Tibial nerve (tissue), 4 donors: ENCODE data around the gene GUF1. TPM values are rescaled to one million over a fixed set of nuclear protein-coding genes. Genes with fewer than 3 reads are reported as not detected.

Experiments
- DNase-seq, 2 donors: peaks; one replicate each; pipeline ENCODE4 v3.0.0-alpha.2; 2019; ENCODE audit warnings: low spot score in 2 of 2
- H3K27ac ChIP-seq, 4 donors: fragments of 200-600 bp; sonication (generic) in 3 of 4; one replicate each; pipeline ENCODE4 v1.5.1; 2017 to 2019; ENCODE audit warnings: mild to moderate bottlenecking in 1 of 4
- H3K27me3 ChIP-seq, 2 donors: fragments of 200-600 bp; sonication (generic) in 1 of 2; one replicate each; pipeline versions ENCODE4 v1.5.1 to v1.6.0; 2017 to 2019
- H3K36me3 ChIP-seq, 3 donors: fragments of 200-600 bp; sonication (generic); one replicate each; pipeline ENCODE4 v1.5.1; 2018 to 2019
- H3K4me1 ChIP-seq, 4 donors: fragments of 200-600 bp; sonication (generic) in 3 of 4; one replicate each; pipeline ENCODE4 v1.5.1; 2017 to 2019
- H3K4me3 ChIP-seq, 4 donors: fragments of 200-600 bp; sonication (generic) in 3 of 4; one replicate each; pipeline ENCODE4 v1.5.1; 2017 to 2019; ENCODE audit warnings: mild to moderate bottlenecking in 1 of 4, moderate library complexity in 1 of 4
- H3K9me3 ChIP-seq, 4 donors: fragments of 200-600 bp; sonication (generic) in 3 of 4; one replicate each; pipeline ENCODE4 v1.5.1; 2017 to 2019
- EP300 ChIP-seq, 2 donors: sonication (generic); formaldehyde crosslinking; IDR thresholded peaks; one replicate each; pipeline ENCODE4 v1.6.1; 2017; ENCODE audit warnings: antibody characterized with exemption in 2 of 2, mild to moderate bottlenecking in 1 of 2
- POLR2A ChIP-seq, 2 donors: fragments of 450-650 bp; IDR thresholded peaks; one replicate each; pipeline ENCODE4 v1.6.1; 2017; ENCODE audit warnings: antibody characterized with exemption in 2 of 2, mild to moderate bottlenecking in 2 of 2, moderate library complexity in 2 of 2
- WGBS, 2 donors: methylation state at CpG; one replicate each; pipeline ENCODE4 v1.1.5; 2018; 5-methylcytosine and 5-hydroxymethylcytosine counted together
- total RNA-seq, 4 donors: library from RNA; depleted of rRNA; stranded (reverse); fragments of >200 nt; gene quantifications; one replicate each; pipeline ENCODE4 v1.1.0, GENCODE V29; 2016
- TF ChIP-seq, protein P1 (sequence below), 5 experiments: fragments of 200-600 bp in 3 of 5; fragments of 450-650 bp in 2 of 5; sonication (generic) in 3 of 5; IDR thresholded peaks; one replicate each; pipeline ENCODE4 v1.5.1; 2016 to 2019; ENCODE audit warnings: antibody characterized with exemption in 5 of 5, mild to moderate bottlenecking in 3 of 5, moderate library complexity in 2 of 5

Gene GUF1
- total RNA-seq, 4 donors from 2014 or later = 15.3 to 21.9 (median 18.7) TPM

DNA sequence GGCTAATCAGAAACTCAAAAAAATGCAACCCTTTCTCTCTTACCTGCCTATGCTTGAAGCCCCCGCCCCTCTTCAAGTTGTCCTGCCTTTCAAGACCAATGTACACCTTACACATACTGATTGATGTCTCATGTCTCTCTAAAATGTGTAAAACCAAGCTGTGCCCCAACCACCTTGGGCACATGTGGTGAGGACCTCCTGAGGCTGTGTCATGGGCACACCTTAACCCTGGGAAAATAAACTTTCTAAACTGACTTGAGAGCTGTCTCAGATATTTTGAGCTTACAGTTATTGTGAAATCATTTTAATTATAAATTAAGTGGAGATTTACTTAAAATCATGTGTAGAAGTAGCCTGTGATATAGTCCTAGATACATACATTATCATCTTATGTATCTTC lies 22.2 kb downstream of the GUF1 start:
- no peaks in the 10 kb centered on the region for H3K9me3 ChIP-seq
- H3K4me1 ChIP-seq = no peaks in the 10 kb centered on the region
- no peak for TF ChIP-seq EP300 (IDR thresholded peaks at IDR 0.05)
- no peak for TF ChIP-seq POLR2A (IDR thresholded peaks at IDR 0.05)
- TF ChIP-seq, protein P1, sequence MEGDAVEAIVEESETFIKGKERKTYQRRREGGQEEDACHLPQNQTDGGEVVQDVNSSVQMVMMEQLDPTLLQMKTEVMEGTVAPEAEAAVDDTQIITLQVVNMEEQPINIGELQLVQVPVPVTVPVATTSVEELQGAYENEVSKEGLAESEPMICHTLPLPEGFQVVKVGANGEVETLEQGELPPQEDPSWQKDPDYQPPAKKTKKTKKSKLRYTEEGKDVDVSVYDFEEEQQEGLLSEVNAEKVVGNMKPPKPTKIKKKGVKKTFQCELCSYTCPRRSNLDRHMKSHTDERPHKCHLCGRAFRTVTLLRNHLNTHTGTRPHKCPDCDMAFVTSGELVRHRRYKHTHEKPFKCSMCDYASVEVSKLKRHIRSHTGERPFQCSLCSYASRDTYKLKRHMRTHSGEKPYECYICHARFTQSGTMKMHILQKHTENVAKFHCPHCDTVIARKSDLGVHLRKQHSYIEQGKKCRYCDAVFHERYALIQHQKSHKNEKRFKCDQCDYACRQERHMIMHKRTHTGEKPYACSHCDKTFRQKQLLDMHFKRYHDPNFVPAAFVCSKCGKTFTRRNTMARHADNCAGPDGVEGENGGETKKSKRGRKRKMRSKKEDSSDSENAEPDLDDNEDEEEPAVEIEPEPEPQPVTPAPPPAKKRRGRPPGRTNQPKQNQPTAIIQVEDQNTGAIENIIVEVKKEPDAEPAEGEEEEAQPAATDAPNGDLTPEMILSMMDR (IDR thresholded peaks at IDR 0.05) = no peak
- H3K27ac ChIP-seq = no peak overlapping the region
- H3K27me3 ChIP-seq = no peaks in the 10 kb centered on the region
- no peak for DNase-seq
- H3K36me3 ChIP-seq = peaks cover 0 to 79% (median 6%) of the 10 kb centered on the region in 3 donors
- H3K4me3 ChIP-seq = no peak overlapping the region
- WGBS, 2 donors = 91 to 94% methylated on average over 1 of the region's 1 CpG

DNA sequence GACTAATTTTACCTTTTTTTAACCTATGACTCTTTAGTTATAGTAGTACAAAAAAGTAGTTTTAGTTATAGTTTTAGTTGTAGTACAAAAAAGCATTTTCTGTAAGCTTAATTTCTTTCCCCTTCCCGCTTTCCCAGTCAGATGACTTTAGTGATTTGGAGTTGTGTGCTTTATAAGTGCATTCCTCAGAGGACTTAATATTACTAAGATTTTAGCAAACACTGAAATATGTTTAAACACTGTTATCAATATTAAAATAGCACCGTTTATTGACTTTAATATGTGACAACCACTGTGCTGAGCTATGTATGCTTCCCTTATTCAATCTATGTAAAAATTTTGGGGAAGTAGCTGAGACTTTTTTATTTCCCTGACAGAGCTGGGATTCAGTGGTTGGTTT lies 22.8 kb downstream of the GUF1 start:
- no peaks in the 10 kb centered on the region for H3K9me3 ChIP-seq
- H3K4me1 ChIP-seq = no peaks in the 10 kb centered on the region
- no peaks in the 10 kb centered on the region for H3K27me3 ChIP-seq
- no peak overlapping the region for H3K27ac ChIP-seq
- DNase-seq = no peak
- no peak for TF ChIP-seq POLR2A (IDR thresholded peaks at IDR 0.05)
- TF ChIP-seq, protein P1 (IDR thresholded peaks at IDR 0.05) = no peak
- no peak for TF ChIP-seq EP300 (IDR thresholded peaks at IDR 0.05)
- H3K4me3 ChIP-seq = no peak overlapping the region
- 91 to 95% methylated on average over 2 of the region's 2 CpGs for WGBS, 2 donors
- H3K36me3 ChIP-seq = peaks cover 0 to 73% (median 6%) of the 10 kb centered on the region in 3 donors

DNA sequence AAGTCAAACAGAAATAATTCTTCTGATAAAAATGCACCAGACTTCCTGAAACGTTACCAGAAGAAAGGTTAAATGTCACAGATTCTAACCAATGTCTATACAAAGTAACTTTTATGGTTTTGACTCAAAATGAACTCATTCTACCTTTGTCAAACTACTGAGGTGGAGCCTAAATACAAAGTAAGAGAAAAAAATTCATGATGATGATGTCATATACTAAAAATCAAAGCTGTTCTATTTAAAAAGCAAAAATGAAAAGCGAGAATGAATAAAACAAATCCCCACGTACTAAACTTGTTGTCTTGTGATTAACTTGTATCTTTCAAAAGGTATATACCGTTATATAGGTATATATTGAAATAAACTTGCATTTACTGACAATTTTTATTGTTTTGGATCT lies 26.5 kb downstream of the GUF1 start:
- TF ChIP-seq POLR2A (IDR thresholded peaks at IDR 0.05) = no peak
- TF ChIP-seq, protein P1 (IDR thresholded peaks at IDR 0.05) = no peak
- no peak for TF ChIP-seq EP300 (IDR thresholded peaks at IDR 0.05)
- Histone ChIP-seq H3K36me3 (peaks cover 0 to 52% (median 0%) of the 10 kb centered on the region in 3 donors), H3K27ac (no peak overlapping the region), H3K9me3 (no peaks in the 10 kb centered on the region), H3K27me3 (no peaks in the 10 kb centered on the region), H3K4me3 (no peak overlapping the region), H3K4me1 (no peaks in the 10 kb centered on the region)
- 81% methylated on average over 4 of the region's 4 CpGs for WGBS, 2 donors
- DNase-seq = no peak

DNA sequence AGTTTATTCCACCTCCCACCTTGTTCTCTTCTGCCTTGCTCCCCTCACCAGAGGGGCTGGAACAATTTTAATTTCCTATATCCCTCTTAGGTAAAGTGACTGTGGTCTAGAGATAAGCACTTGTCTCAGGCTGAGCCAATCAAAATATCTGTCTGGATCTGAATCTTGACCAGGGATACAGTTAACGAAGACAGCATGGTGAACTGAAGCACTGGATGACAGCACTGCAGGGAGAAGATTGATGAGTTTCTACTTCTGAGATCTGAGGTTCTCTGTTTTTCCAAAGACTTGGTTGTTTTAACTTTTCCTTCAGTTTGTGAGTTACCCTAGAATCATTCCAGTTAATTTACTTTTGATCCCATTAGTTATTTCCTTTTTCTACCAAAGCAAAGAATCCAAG lies 34.9 kb downstream of the GUF1 start:
- Histone ChIP-seq H3K4me3 (no peak overlapping the region), H3K4me1 (no peaks in the 10 kb centered on the region), H3K9me3 (no peaks in the 10 kb centered on the region), H3K27me3 (no peaks in the 10 kb centered on the region), H3K27ac (no peak overlapping the region), H3K36me3 (peaks cover 0 to 27% (median 0%) of the 10 kb centered on the region in 3 donors)
- WGBS, 2 donors = 96 to 100% methylated on average over 1 of the region's 1 CpG
- no peak for DNase-seq
- no peak for TF ChIP-seq POLR2A (IDR thresholded peaks at IDR 0.05)
- TF ChIP-seq EP300 (IDR thresholded peaks at IDR 0.05) = no peak
- TF ChIP-seq, protein P1 (IDR thresholded peaks at IDR 0.05) = no peak

DNA sequence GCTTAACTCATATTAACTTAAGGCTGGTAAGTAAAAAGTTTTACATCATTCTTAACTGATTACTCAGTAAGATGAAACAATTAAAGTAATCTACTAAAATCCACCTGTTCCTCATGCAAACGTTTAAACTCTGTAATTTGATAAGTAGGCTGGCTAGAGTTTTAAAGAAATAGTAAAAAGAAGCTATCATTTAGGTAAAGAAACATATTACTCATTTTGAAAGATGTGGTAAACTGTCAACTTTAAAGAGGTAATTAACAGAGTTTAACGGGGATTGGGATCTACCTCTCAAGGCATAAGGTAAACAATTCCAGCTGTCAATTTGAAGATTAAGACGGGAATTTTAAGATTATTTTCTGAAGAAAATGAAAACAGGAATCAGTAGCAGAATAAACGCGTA lies 38.4 kb downstream of the GUF1 start:
- H3K9me3 ChIP-seq = no peaks in the 10 kb centered on the region
- peaks cover 0 to 17% (median 0%) of the 10 kb centered on the region in 3 donors for H3K36me3 ChIP-seq
- H3K27me3 ChIP-seq = no peaks in the 10 kb centered on the region
- no peak overlapping the region for H3K4me3 ChIP-seq
- DNase-seq = no peak
- H3K27ac ChIP-seq = no peak overlapping the region
- peaks cover 0 to 6% (median 0%) of the 10 kb centered on the region in 4 donors for H3K4me1 ChIP-seq
- TF ChIP-seq, protein P1 (IDR thresholded peaks at IDR 0.05) = no peak
- TF ChIP-seq POLR2A (IDR thresholded peaks at IDR 0.05) (no peak), EP300 (IDR thresholded peaks at IDR 0.05) (no peak)
- WGBS, 2 donors = 69 to 74% methylated on average over 5 of the region's 5 CpGs
